ENCODE results near the gene FAM83G.

Gene FAM83G

DNA sequence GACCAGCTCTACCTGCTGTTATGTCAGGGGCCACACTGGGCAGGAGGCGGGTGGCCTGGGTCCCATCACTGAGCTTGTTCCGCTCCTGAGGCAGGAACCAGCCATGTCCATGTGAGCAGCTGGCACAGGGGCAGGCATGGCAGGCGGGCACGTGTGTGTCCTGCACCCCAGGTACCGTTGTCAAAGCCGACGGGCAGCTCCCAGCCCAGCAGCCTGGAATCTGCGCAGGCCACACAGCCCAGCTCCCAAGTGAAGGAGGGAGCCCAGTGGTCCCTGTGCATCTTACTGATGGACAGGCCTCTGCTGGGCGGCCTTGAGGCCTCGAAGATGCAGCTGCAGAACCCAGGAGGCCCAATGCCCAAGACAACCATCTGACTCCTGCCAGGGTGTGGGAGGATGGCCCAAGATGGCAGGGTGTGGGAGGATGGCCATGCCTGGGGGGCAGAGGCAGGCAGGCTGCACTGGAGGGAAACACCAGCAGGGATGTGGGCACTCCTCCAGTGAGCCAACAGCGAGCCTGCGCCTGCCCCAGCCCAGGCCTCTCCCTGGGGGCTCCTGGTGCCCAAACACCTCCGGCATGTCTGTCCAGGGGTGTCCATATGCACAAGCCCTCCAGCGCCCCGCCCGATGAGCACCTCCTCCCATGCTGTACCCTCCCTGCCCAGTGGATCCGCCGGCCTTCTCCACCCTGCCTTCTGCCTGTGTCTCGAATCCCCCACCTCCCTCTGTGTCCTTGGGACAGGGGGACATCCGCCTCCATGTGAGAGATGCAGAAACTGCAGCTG is 12.8 kb downstream of the FAM83G start:
- in situ Hi-C loops (cut with HindIII; ENCODE audit: low sequenced_read_pairs) = no loop called here

DNA sequence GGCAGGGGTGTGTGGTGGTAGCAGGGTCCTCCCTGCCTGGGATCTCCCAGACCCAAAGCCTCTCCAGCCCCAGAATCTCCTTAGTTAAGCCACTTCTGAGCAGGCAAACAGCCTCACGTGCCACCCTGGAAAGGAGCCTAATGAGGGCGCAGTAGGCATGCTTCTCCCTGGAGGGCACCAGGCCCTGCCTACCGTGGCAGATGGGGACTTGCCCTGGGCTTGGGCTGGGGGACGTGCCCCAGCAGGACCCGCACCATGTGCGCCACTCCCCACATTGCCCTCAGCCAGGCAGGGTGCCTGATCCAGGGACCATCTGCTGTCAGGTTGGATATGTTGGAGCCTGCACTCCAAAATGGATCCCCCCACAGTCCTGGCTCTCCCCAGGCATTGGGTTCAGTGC is 14.2 kb downstream of the FAM83G start:
- in situ Hi-C loops (cut with HindIII; ENCODE audit: low sequenced_read_pairs) = no loop called here

- in situ Hi-C loops (cut with HindIII; ENCODE audit: low sequenced_read_pairs) = no loop called here
Observed at GRCh38 chr17:18988546-18989173, 15.9 kb downstream of the FAM83G start.

DNA sequence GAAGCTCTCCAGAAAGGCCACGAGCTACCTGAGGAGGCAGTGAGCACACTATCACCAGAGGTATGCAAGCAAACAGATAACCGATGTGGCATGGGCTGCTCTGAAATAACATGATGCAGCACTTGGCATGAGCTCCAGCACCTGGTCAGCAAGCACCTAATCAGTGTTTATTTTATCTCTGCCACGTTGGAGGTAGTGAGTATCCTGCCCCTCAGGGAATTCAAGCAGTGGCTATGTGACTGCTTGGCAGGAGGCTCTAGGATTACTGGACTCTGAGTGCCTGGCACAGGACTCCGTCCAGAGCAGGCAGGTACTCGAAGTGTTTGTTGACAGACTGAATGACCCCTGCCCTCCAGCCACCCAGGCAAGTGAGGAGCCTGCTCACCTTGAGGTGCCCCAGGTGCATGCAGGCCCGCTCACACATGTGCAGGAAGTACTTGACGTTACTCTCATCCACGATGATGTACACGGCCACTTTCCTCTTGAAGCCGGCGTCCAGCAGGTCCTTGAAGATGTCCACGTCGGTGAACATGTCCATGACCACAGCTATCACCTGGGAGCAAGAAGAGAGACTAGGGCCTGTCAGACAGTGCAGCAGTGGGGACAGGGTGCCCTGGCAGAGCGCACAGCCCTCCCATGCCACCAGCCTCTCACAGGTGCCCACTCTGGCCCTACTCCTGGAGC is 16.6 kb downstream of the FAM83G start:
- in situ Hi-C loops (cut with HindIII; ENCODE audit: low sequenced_read_pairs) = no loop called here

DNA sequence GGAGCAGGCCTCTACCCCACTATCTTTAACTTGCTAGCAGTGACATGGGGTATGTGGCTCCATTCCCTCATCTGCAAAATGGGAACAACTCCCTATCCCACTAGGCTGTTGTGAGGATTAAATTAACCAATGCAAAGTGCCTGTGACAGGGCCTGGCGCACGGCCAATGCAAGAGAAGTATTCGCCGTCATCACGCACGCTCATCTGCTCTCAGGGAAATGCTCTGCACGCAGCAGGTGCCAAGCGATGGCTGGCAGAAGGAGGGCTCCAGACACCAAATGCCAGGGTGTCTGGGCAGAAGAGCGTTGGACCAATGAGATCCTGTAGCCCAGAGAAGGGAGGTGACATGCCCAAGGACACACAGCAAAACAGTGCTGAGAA is 17.3 kb downstream of the FAM83G start:
- in situ Hi-C loops (cut with HindIII; ENCODE audit: low sequenced_read_pairs) = no loop called here

- in situ Hi-C loops (cut with HindIII; ENCODE audit: low sequenced_read_pairs) = no loop called here
Observed at GRCh38 chr17:18986541-18987229, 17.9 kb downstream of the FAM83G start.

GRCh38 chr17:18985475-18985874 is 19.1 kb downstream of the FAM83G start:
- in situ Hi-C loops (cut with HindIII; ENCODE audit: low sequenced_read_pairs) = no loop called here

DNA sequence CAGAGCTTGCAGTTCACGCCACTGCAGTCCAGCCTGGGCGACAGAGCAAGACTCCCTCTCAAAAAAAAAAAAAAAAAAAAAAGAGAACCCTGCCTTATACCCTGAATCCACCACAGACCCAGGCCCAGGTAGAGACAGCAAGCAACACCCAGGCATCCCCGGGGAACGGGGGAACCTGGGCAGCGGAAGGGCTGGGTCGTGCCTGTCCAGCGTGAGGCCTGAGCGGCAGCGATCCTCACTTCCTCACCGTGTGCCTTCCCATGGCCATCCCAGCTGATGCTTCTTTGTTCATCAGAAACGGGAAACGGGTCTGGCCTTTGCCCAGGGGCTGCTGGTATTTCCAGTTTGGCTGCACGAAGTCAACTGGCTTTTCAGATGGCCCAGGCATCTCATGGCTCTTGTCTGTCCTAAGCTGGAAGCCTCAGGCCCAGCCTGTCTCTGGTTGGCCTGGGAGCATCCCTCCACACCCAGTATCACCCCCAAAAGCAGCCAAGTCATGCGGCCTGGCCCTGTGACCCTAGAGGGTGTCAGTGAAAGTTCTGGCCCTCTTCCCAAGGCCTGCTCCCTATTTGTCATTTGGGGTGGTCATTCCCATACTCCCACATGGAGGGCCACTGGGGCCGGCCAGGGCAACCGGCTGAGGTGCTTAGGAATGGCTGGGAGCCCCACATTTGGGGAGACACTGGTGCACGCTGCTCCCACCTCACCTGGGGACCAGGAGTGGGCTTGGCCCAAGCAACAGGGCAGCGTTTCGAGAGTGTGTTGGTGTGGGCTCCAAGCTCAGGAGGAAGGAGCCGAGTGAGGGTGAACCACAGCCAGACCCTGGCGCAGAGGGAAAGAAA is 20.1 kb downstream of the FAM83G start:
- in situ Hi-C loops (cut with HindIII; ENCODE audit: low sequenced_read_pairs) = no loop called here

DNA sequence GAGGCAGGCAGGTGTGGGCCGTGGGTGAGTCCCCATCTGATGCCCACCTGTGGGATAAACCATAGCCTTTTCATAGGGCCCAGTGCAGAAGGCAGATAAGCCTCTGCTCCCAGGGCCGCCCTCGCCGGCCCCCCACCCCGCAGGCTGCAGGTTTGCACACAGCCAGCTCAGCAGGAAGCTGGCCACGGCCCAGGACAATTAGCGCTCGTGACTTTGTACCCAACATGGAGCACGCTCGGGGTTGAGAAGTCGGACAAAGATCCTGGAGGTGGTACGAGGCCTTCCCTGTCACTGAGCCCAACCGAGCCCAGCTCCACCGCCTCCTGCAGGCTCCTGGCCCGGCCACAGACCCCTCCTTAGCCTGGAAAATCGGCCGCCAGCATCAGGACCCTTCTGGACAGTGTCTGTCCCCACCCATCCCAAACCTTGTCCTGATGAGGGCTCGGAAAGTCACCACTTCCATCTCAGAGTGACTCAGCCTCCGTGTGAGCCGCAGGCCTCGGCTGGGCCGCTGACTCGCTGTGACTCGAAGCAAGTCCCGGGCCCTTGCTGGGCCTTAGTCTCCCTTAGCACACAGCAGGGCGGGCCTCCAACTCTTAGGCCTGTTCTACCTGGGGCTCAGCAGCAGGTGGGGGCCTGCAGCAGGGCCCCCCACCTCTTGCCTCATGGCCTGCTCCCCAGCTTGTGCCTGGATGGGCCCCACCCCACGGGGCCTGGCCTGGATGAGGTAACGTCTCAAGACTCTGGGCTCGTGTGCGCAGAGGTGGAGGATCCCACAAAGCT is 22.7 kb downstream of the FAM83G start:
- in situ Hi-C loops (cut with HindIII; ENCODE audit: low sequenced_read_pairs) = no loop called here

DNA sequence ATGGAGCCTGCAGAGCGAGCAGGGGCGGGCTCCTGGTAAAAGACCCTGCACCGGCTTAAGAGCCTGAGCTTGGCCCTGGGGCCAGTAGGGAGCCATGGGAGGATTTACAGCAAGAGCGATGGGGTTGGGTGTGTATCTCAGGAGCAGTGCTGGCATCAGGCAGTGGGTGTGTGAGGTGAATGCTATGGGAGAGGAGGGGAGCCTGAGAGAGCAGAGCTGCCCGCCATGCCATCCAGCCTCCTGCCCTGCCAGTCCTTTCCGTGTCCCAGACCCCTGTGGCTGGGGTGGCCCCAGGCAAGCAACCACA is 23.3 kb downstream of the FAM83G start:
- in situ Hi-C loops (cut with HindIII; ENCODE audit: low sequenced_read_pairs) = no loop called here

- in situ Hi-C loops (cut with HindIII; ENCODE audit: low sequenced_read_pairs) = no loop called here
Observed at GRCh38 chr17:18980682-18981334, 23.8 kb downstream of the FAM83G start.

- in situ Hi-C loops (cut with HindIII; ENCODE audit: low sequenced_read_pairs) = no loop called here
Observed at GRCh38 chr17:18978655-18979054, 25.9 kb downstream of the FAM83G start.

- in situ Hi-C loops (cut with HindIII; ENCODE audit: low sequenced_read_pairs) = no loop called here
Observed at GRCh38 chr17:18978050-18978449, 26.5 kb downstream of the FAM83G start.

DNA sequence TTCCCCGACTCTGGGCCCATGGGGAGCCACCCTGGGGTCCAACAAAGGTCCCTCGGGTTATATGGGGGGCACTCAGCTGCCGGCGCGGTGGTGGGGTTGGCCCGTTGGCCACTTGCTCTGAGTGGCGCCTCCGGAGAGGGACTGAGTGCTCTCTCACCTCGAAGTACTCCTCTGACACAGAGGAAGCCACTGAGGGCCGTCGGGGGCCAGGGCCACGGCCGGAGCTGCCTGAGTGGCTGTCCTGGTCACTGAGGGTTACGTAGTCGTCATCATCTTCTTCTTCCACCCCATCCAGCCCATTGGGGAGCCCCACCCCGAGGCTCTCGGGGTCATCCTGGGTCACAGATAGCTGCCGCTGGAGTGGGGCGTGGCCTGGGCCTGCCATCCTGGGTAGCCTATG is 26.9 kb downstream of the FAM83G start:
- in situ Hi-C loops (cut with HindIII; ENCODE audit: low sequenced_read_pairs) = no loop called here

DNA sequence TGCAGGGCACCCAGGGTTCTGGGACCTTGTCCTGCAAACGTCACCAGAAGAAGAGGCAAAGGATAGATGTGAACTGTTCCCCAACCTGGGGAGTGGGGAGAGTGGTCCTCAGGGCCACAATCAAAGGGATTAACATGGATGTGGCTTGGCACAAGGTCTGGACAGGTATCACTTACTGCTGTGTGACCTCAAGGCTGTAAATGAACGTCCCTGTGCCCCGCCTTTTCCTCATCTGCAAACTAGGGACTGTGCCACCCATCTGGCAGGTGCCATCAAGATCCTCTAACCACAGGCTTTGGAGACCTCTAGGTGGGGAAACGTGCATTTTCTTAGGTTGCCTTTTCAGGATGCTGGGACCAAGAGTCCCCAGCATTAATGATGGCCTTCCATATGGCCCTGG is 27.5 kb downstream of the FAM83G start:
- in situ Hi-C loops (cut with HindIII; ENCODE audit: low sequenced_read_pairs) = no loop called here

DNA sequence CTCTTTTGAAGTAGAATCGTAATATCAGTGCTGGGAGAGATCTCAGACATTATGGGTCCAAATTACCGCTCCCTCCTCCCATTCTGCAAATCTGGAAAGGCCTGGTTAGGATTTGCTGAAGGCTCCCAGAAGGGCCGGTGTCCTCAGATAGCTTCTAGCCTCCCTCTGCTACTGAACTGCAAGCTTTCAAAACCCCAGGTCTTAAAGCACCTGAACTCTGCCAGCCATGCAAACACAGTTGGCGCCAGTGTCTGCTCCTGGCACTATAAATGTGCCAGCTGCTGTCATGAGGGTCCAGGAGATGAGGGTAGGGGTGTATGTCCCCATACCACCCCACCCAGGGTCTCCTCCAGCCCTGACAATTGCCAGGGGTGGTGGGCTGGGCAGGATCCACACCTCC is 28.4 kb downstream of the FAM83G start:
- in situ Hi-C loops (cut with HindIII; ENCODE audit: low sequenced_read_pairs) = no loop called here

- in situ Hi-C loops (cut with HindIII; ENCODE audit: low sequenced_read_pairs) = no loop called here
Observed at GRCh38 chr17:18975597-18975996, 29.0 kb downstream of the FAM83G start.

- in situ Hi-C loops (cut with HindIII; ENCODE audit: low sequenced_read_pairs) = no loop called here
Observed at GRCh38 chr17:18974407-18975149, 30.0 kb downstream of the FAM83G start.

DNA sequence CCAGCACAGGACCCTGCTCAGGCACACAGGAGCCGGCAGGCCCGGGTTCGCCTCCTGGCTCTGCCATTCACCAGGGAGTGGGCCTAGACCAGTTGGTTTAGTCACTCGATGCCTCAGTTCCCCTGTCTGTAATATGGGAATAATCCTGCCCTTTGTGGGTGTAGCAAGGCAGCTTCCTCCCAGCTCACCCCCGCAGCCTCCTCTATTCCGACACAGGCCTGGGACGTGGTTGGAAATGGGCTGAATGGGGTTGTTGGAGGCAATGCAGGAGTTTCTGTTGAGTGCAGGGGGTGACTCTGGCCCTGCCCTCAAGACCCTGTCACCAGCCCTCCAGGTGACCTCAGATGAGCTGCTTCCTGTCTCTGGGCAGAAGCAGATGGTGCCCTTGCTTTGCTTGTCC is 32.8 kb downstream of the FAM83G start:
- in situ Hi-C loops (cut with HindIII; ENCODE audit: low sequenced_read_pairs) = no loop called here
